ENCODE data around the gene SLC16A10.
"Not testable (repeated sequence)": the region's sequence is repeated elsewhere in the genome, so short reads cannot be mapped to it uniquely, and the experiment has no call there.

SLC16A10 gene

GRCh38 chr6:111183702-111184517 lies 96.6 kb downstream of the SLC16A10 start:
- H3K36me3 ChIP-seq = peaks cover 0 to 98% (median 0%) of the 10 kb centered on the region in 11 experiments; a peak in 4 of 22 replicates
- H4K20me1 ChIP-seq = peaks cover 0 to 73% (median 0%) of the 10 kb centered on the region in 11 experiments; a peak in 3 of 22 replicates
- H3K27ac ChIP-seq = no peak overlapping the region
- H3K9me3 ChIP-seq (replicated peaks in 1 of 11) = 0 out of 22 replicates have a peak, but pooled peaks cover 0 to 6% (median 0%) of the 10 kb centered on the region in 11 experiments
- peaks cover 0 to 10% (median 6%) of the 10 kb centered on the region in 10 experiments; a peak in 8 of 20 replicates for H3K4me1 ChIP-seq
- no peak overlapping the region for H3K4me3 ChIP-seq
- H3K27me3 ChIP-seq = no peaks in the 10 kb centered on the region
- no peak overlapping the region for H3K9ac ChIP-seq
- H3K4me2 ChIP-seq = peak overlapping the region in 2 of 11 experiments; percentile 1 to 26; a peak in 2 of 22 replicates
- TF ChIP-seq Cebpa-rat (IDR thresholded peaks at IDR 0.05) = no peak

GRCh38 chr6:111184827-111185532 lies 97.7 kb downstream of the SLC16A10 start:
- H3K9me3 ChIP-seq (replicated peaks in 1 of 11) = peaks cover under 1 to 15% (median 6%) of the 10 kb centered on the region in 11 experiments; a peak in 17 of 22 replicates
- H4K20me1 ChIP-seq = peaks cover 0 to 63% (median 0%) of the 10 kb centered on the region in 11 experiments; a peak in 3 of 22 replicates
- no peak overlapping the region for H3K4me3 ChIP-seq
- no peak overlapping the region for H3K9ac ChIP-seq
- H3K4me1 ChIP-seq = peaks cover 0 to 10% (median 6%) of the 10 kb centered on the region in 10 experiments; a peak in 8 of 20 replicates
- H3K27me3 ChIP-seq = no peaks in the 10 kb centered on the region
- H3K27ac ChIP-seq = no peak overlapping the region
- TF ChIP-seq Cebpa-rat (IDR thresholded peaks at IDR 0.05) = no peak
- H3K36me3 ChIP-seq = peaks cover 0 to 98% (median 0%) of the 10 kb centered on the region in 11 experiments; a peak in 4 of 22 replicates
- H3K4me2 ChIP-seq = peak overlapping the region in 5 of 11 experiments; percentile 1 to 27 (median 19); a peak in 6 of 22 replicates

- H3K9me3 ChIP-seq (replicated peaks in 1 of 11) = peaks cover 11 to 25% (median 16%) of the 10 kb centered on the region in 11 experiments; a peak in 21 of 22 replicates
- H3K27me3 ChIP-seq = no peaks in the 10 kb centered on the region
- peaks cover 0 to 96% (median 0%) of the 10 kb centered on the region in 11 experiments; a peak in 5 of 22 replicates for H3K36me3 ChIP-seq
- H3K4me1 ChIP-seq = peaks cover 0 to 10% (median 6%) of the 10 kb centered on the region in 10 experiments; a peak in 8 of 20 replicates
- H4K20me1 ChIP-seq = peaks cover 0 to 64% (median 0%) of the 10 kb centered on the region in 11 experiments; a peak in 3 of 22 replicates
- no peak overlapping the region for H3K27ac ChIP-seq
- no peak overlapping the region for H3K9ac ChIP-seq
- H3K4me2 ChIP-seq = no peak overlapping the region
- no peak overlapping the region for H3K4me3 ChIP-seq
- no peak for TF ChIP-seq Cebpa-rat (IDR thresholded peaks at IDR 0.05)
These were observed 98.7 kb downstream of the SLC16A10 start for GRCh38 chr6:111185954-111186353.

GRCh38 chr6:111187874-111188273 lies 100.6 kb downstream of the SLC16A10 start:
- Histone ChIP-seq H3K9ac (no peak overlapping the region), H3K4me3 (no peak overlapping the region), H3K27ac (no peak overlapping the region), H3K9me3 (replicated peaks in 1 of 11) (peaks cover 15 to 26% (median 19%) of the 10 kb centered on the region in 11 experiments; a peak in 21 of 22 replicates), H3K27me3 (no peaks in the 10 kb centered on the region), H3K4me1 (peaks cover 0 to 10% (median 6%) of the 10 kb centered on the region in 10 experiments; a peak in 8 of 20 replicates), H3K4me2 (no peak overlapping the region), H4K20me1 (peaks cover 0 to 50% (median 0%) of the 10 kb centered on the region in 11 experiments; a peak in 3 of 22 replicates), H3K36me3 (peaks cover 0 to 89% (median 0%) of the 10 kb centered on the region in 11 experiments; a peak in 5 of 22 replicates)
- no peak for TF ChIP-seq Cebpa-rat (IDR thresholded peaks at IDR 0.05)

- not testable (repeated sequence) for H3K4me3 ChIP-seq, H3K27ac ChIP-seq, H3K4me2 ChIP-seq, H3K4me1 ChIP-seq, H3K9ac ChIP-seq, H3K27me3 ChIP-seq
- H3K9me3 ChIP-seq (replicated peaks in 1 of 11) = peaks cover 15 to 26% (median 19%) of the 10 kb centered on the region in 11 experiments; a peak in 21 of 22 replicates
- peaks cover 0 to 42% (median 0%) of the 10 kb centered on the region in 11 experiments; a peak in 3 of 22 replicates for H4K20me1 ChIP-seq
- peaks cover 0 to 89% (median 0%) of the 10 kb centered on the region in 11 experiments; a peak in 5 of 22 replicates for H3K36me3 ChIP-seq
These were observed 102.4 kb downstream of the SLC16A10 start for GRCh38 chr6:111189666-111190210.

GRCh38 chr6:111190637-111191036 lies 103.3 kb downstream of the SLC16A10 start:
- H3K4me3 ChIP-seq = no peak overlapping the region
- no peak overlapping the region for H3K27ac ChIP-seq
- no peak for TF ChIP-seq Cebpa-rat (IDR thresholded peaks at IDR 0.05)
- no peak overlapping the region for H3K4me2 ChIP-seq
- no peaks in the 10 kb centered on the region for H3K27me3 ChIP-seq
- peaks cover 0 to 34% (median 0%) of the 10 kb centered on the region in 11 experiments; a peak in 3 of 22 replicates for H4K20me1 ChIP-seq
- no peaks in the 10 kb centered on the region for H3K4me1 ChIP-seq
- H3K36me3 ChIP-seq = peaks cover 0 to 89% (median 0%) of the 10 kb centered on the region in 11 experiments; a peak in 5 of 22 replicates
- H3K9me3 ChIP-seq (replicated peaks in 1 of 11) = peaks cover 15 to 26% (median 19%) of the 10 kb centered on the region in 11 experiments; a peak in 21 of 22 replicates
- no peak overlapping the region for H3K9ac ChIP-seq

DNA sequence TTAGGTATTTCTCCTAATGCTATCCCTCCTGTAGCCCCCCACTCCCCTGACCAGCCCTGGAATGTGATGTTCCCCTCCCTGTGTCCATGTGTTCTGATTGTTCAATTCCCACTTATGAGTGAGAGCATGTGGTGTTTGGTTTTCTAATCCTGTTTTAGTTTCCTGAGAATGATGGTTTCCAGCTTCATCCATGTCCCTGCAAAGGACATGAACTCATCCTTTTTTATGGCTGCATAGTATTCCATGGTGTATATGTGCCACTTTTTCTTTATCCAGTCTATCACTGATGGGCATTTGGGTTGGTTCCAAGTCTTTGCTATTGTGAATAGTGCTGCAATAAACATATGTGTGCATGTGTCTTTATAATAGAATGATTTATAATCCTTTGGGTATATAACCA lies 103.8 kb downstream of the SLC16A10 start:
- H3K9ac ChIP-seq, H3K4me2 ChIP-seq, H3K27me3 ChIP-seq, H3K4me3 ChIP-seq, H3K4me1 ChIP-seq, H3K27ac ChIP-seq: not testable (repeated sequence)
- peaks cover 15 to 26% (median 19%) of the 10 kb centered on the region in 11 experiments; a peak in 21 of 22 replicates for H3K9me3 ChIP-seq (replicated peaks in 1 of 11)
- peaks cover 0 to 88% (median 0%) of the 10 kb centered on the region in 11 experiments; a peak in 5 of 22 replicates for H3K36me3 ChIP-seq
- H4K20me1 ChIP-seq = peaks cover 0 to 29% (median 0%) of the 10 kb centered on the region in 11 experiments; a peak in 3 of 22 replicates

- Histone ChIP-seq H3K9me3 (replicated peaks in 1 of 11) (peaks cover 15 to 26% (median 19%) of the 10 kb centered on the region in 11 experiments; a peak in 21 of 22 replicates), H3K4me2 (no peak overlapping the region), H3K36me3 (peaks cover 0 to 83% (median 0%) of the 10 kb centered on the region in 11 experiments; a peak in 5 of 22 replicates), H3K4me3 (no peak overlapping the region), H3K4me1 (no peaks in the 10 kb centered on the region), H3K27me3 (no peaks in the 10 kb centered on the region), H4K20me1 (peaks cover 0 to 23% (median 0%) of the 10 kb centered on the region in 11 experiments; a peak in 2 of 22 replicates), H3K9ac (no peak overlapping the region), H3K27ac (no peak overlapping the region)
- no peak for TF ChIP-seq Cebpa-rat (IDR thresholded peaks at IDR 0.05)
These were observed 105.7 kb downstream of the SLC16A10 start for GRCh38 chr6:111192911-111193555.

All from BLaER1 treated with 17β-estradiol and CSF1 and Interleukin-3, amounts not matched to agents 10 nM and 100 nM (cell line).